Activated T-cell treated with anti-CD3 and anti-CD28 coated beads, Interleukin-2, amount 50 U/mL, for 72 hours (primary cell): ENCODE results near the gene PSMC6. TPM values are rescaled to one million over a fixed set of nuclear protein-coding genes. Genes with fewer than 3 reads are reported as not detected.
"Not testable (repeated sequence)": the region's sequence is repeated elsewhere in the genome, so short reads cannot be mapped to it uniquely, and the experiment has no call there.

ENCODE experiments used
- ATAC-seq, 2 donors: fragments of 150-1000 bp; cut with Tn5 transposase; replicated peaks in 1 of 2; 2 replicates each; pipeline ENCODE4 v1.10.0; 2021; ENCODE audit warnings: moderate library complexity in 2 of 2, mild to moderate bottlenecking in 1 of 2
- DNase-seq, 2 donors: peaks; one replicate each; pipeline ENCODE4 v3.0.0; 2021 to 2022; ENCODE audit warnings: mixed read lengths in 1 of 2
- H3K27ac Mint-ChIP-seq: one replicate; pipeline ENCODE4 v1.8.0; 2022; ENCODE audit warnings: mild to moderate bottlenecking, moderate library complexity, mixed read lengths
- H3K27me3 Mint-ChIP-seq: one replicate; pipeline ENCODE4 v1.8.0; 2022; ENCODE audit warnings: low read depth, mixed read lengths
- H3K36me3 Mint-ChIP-seq, 2 donors: one replicate each; pipeline ENCODE4 v1.8.0; 2022; ENCODE audit warnings: mixed read lengths in 2 of 2, mild to moderate bottlenecking in 1 of 2; ENCODE audit not compliant: insufficient read depth in 2 of 2
- H3K4me1 Mint-ChIP-seq: one replicate; pipeline ENCODE4 v1.8.0; 2022; ENCODE audit warnings: low read depth, mixed read lengths
- H3K4me3 Mint-ChIP-seq, 2 donors: one replicate each; pipeline ENCODE4 v1.8.0; 2022; ENCODE audit warnings: mild to moderate bottlenecking in 2 of 2, mixed read lengths in 2 of 2, moderate library complexity in 2 of 2
- H3K9me3 Mint-ChIP-seq, 2 donors: one replicate each; pipeline ENCODE4 v1.8.0; 2022; ENCODE audit warnings: mixed read lengths in 2 of 2
- total RNA-seq, 2 donors: library from RNA; stranded (reverse); gene quantifications; one replicate each; pipeline ENCODE4 v1.2.3, GENCODE V29; 2022

The PSMC6 gene
- total RNA-seq, 2 donors from 2014 or later = 90.0 to 91.1 TPM

DNA sequence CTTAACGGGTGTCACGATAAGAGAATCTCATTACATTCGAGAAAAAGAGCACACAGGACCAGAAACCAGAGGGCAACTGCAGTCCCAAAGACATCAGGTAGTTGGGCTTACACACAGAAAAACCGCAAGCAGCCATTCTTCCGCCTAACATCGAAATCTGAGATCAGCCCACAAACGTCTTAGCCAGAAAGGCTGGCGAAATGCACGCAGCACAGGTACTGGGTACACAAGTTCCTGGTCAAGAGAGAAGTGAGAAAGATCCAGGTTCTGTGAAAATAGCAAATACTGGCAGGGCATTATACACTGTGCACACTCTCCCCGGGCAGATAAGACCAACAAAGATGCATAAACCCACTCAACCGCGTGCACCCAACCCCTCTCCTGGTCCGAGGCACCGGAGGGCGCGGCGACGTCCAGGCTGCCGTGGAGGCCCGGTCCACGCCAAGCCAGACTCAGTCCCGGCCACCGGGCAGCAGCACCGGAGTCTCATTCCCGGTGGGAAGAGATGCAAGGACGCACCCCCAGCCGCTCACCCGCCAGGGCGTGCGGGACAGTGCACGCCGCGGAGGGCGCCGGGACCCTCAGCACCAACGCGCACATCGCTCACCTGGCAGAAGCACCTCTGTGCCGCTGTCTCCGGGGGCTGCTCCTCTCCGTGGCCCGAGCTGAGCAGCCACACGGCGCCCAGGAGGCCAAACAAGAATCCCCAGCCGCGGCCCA is 12.1 kb upstream of the PSMC6 start:
- H3K9me3 Mint-ChIP-seq = no peaks in the 10 kb centered on the region
- H3K4me1 Mint-ChIP-seq = peaks cover 49% of the 10 kb centered on the region
- peaks cover 4 to 14% of the 10 kb centered on the region in 2 donors for H3K36me3 Mint-ChIP-seq
- H3K27ac Mint-ChIP-seq = peak overlapping the region; percentile 99
- no peaks in the 10 kb centered on the region for H3K27me3 Mint-ChIP-seq
- DNase-seq (peak; percentile 65 to 72), ATAC-seq (peak; percentile 63 to 64)
- peak overlapping the region; percentile 97 to 99 for H3K4me3 Mint-ChIP-seq

DNA sequence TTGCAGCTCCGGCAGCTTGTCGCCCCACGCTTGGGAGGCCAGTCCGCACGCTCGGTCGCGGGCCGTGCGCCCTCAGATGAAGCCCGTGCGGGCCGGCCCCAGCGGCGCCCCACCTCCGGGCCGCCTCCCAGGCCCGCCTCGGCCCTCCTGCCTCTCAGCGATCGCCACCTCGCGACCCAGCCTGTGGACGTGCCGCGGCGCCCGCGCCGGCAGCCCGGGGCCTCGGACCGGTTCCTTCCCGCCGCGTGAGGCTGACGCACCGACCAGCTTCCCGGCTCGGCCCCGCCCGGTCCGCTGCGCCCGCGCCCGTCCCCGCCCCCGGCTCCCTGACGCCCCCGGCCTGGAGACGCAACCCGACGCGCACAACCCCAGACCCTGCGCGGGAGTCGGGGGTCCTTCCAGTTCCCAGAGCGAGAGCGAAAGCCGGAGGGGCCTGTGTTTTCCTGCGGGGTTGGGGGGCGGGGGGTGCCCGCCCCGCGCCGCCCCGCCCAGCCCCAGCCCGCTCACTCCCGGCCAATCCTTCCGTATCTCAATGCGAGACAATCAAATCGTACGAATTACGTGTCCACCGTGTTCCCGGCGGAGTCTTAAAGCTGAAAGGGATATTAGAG is 11.4 kb upstream of the PSMC6 start, which contains the start of gene ERO1A:
TSS of gene ERO1A (minus strand) at position 78 of the 611 bp plus-strand sequence. CDS start at position 1, 77 bp downstream.
- Mint-ChIP-seq H3K4me3 (peak within 1 kb of the TSS; percentile 97 to 99), H3K27ac (peak within 1 kb of the TSS; percentile 99), H3K27me3 (no peaks in the 10 kb centered on the region), H3K9me3 (no peaks in the 10 kb centered on the region), H3K4me1 (peaks cover 43% of the 10 kb centered on the region), H3K36me3 (peaks cover 4 to 12% of the 10 kb centered on the region in 2 donors)
- DNase-seq (peak; percentile 78 to 82), ATAC-seq (peak; percentile 87 to 88)

DNA sequence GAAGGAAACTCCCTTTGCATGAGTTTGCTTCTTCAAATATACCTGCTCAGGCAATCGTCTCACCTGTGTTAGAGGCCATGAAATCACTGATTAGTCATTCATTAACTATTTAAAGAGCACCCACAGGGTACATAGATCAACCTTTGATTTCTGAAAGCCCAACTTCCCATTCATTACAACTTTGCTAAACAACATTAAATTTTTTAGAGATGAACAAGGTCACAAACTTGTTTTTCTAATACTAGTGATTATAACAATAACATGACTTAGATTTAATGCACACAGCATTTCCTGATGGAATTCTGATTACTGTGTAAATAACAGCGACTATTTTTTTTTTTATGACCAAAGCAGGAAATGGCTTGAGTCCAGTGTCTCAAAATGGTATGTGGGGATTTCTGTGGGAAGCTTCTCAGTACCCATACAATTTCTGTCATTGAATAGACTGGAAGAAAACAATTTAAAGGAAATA is 6.3 kb upstream of the PSMC6 start:
- no peak overlapping the region for H3K27ac Mint-ChIP-seq
- ATAC-seq = no peak

DNA sequence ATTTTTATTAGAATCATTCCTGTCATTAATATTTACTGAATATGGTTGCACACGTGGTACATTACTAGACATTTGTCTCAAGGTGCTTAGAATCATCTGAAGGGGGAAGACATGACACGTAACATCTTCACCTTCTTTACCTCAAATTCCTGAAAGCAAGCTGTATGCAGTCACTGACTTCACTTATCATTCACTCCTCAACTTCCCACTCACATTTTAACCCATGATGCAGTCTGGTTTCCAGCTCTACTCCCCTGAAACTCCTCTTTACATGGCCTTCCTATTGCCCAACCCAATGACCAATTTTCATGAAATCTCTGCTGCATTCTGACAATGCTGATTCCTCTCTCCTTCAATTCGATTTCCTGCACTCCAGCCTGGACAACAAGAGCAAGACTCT is 5.8 kb upstream of the PSMC6 start:
- H3K36me3 Mint-ChIP-seq = no peaks in the 10 kb centered on the region
- peak in 1 of 2 donors; percentile 70 for ATAC-seq
- no peak for DNase-seq
- peaks cover 25% of the 10 kb centered on the region for H3K4me1 Mint-ChIP-seq
- H3K27ac Mint-ChIP-seq = no peak overlapping the region
- no peaks in the 10 kb centered on the region for H3K27me3 Mint-ChIP-seq
- H3K4me3 Mint-ChIP-seq = no peak overlapping the region
- no peaks in the 10 kb centered on the region for H3K9me3 Mint-ChIP-seq

More for the DNA sequence above, 6.3 kb upstream of the PSMC6 start:
- DNase-seq = no peak
- H3K36me3 Mint-ChIP-seq = no peaks in the 10 kb centered on the region
- no peaks in the 10 kb centered on the region for H3K9me3 Mint-ChIP-seq
- peaks cover 20% of the 10 kb centered on the region for H3K4me1 Mint-ChIP-seq
- H3K4me3 Mint-ChIP-seq = no peak overlapping the region
- no peaks in the 10 kb centered on the region for H3K27me3 Mint-ChIP-seq

DNA sequence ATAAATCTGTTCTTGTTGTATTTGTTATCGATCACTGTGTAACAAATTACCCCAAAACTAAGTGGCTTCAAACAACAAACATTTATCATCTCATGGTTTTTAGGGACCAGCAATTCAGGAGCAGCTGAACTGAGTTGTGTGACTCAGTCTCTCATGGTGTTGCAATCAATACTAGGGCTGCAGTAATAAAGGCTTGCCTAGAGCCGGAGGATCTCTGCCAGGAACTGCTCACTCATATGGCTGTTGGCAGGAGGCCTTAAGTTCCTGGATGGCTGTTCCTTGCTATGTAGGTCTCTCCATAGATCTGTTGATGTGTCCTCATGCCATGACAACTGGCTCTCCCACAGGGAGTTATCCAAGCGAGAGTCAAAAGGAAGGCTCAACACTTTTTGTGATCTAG is 3.8 kb upstream of the PSMC6 start:
- DNase-seq (no peak), ATAC-seq (no peak)
- no peak overlapping the region for H3K27ac Mint-ChIP-seq
- H3K4me3 Mint-ChIP-seq = no peak overlapping the region
- H3K36me3 Mint-ChIP-seq = peaks cover 0 to 2% of the 10 kb centered on the region in 2 donors
- H3K27me3 Mint-ChIP-seq = no peaks in the 10 kb centered on the region
- no peaks in the 10 kb centered on the region for H3K9me3 Mint-ChIP-seq
- peaks cover 39% of the 10 kb centered on the region for H3K4me1 Mint-ChIP-seq

DNA sequence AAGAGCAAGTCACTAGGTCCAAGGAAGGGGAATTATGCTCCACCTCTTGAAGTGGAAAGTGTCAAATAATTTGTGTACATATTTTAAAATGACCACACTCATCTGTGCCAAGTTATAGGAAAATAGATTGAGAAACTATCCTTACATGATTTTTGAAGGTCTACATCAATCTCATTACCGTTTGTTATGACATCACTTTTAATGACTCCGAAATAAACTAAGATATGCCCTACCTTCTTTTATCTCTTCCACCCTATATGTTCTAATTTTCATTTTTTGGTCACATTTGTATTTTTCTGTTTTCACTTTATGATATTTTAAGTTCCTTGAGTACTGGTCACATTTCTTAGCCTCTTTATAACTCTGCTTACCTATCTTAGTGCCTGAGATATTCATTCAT is 3.3 kb upstream of the PSMC6 start:
- Mint-ChIP-seq H3K9me3 (no peaks in the 10 kb centered on the region), H3K4me3 (no peak overlapping the region), H3K4me1 (peaks cover 43% of the 10 kb centered on the region), H3K27ac (no peak overlapping the region), H3K27me3 (no peaks in the 10 kb centered on the region), H3K36me3 (peaks cover 0 to 2% of the 10 kb centered on the region in 2 donors)
- DNase-seq (no peak), ATAC-seq (no peak)

DNA sequence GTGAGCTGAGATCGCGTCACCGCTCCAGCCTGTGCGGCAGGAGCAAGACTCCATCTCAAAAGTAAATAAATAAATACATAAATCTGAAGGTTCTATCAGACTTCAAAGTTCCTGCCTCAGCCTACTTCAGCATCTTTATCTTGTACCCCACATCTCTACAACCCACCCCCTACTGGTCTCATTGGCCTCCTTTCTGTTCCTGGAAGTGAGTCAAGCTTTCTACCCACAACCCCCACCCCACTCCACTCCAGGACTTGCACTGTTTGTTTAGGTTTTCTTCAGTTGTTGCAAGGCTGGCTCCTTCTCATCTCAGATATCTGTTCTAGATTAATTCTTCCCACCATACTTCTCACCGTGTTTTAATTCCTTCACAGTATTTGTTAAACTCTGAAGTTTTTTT is 714 bp upstream of the PSMC6 start:
- Mint-ChIP-seq H3K27me3 (no peaks in the 10 kb centered on the region), H3K4me3 (peak overlapping the region; percentile 94 to 97)

DNA sequence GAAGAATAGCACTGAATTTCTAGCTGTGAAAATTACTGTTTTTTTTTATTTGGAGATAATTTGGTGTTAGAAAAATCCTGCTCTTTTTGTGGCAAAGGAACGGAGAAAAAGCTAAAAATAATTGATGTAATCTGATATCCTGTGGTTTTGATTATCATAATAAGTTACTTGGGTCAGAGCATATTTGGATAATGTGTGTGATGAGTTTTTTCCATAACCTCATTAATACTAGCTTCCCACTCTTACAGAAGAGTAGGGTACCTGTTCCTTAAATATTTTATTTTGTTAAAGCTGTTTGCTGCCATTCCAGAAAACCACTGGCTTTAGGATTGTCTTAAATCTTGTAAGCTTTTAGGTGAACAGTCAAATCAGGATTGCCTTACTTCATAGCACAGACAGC is 4.7 kb downstream of the PSMC6 start:
- H3K4me1 Mint-ChIP-seq = peaks cover 41% of the 10 kb centered on the region
- DNase-seq (no peak), ATAC-seq (no peak)
- no peaks in the 10 kb centered on the region for H3K27me3 Mint-ChIP-seq
- no peaks in the 10 kb centered on the region for H3K9me3 Mint-ChIP-seq
- peaks cover 1 to 56% of the 10 kb centered on the region in 2 donors for H3K36me3 Mint-ChIP-seq
- no peak overlapping the region for H3K4me3 Mint-ChIP-seq
- peak overlapping the region; percentile 66 for H3K27ac Mint-ChIP-seq

More for the DNA sequence above, 714 bp upstream of the PSMC6 start:
- H3K9me3 Mint-ChIP-seq = no peaks in the 10 kb centered on the region
- peak overlapping the region; percentile 99 for H3K27ac Mint-ChIP-seq
- H3K36me3 Mint-ChIP-seq = peaks cover 2 to 22% of the 10 kb centered on the region in 2 donors
- peaks cover 62% of the 10 kb centered on the region for H3K4me1 Mint-ChIP-seq
- peak; percentile 53 to 65 for DNase-seq
- ATAC-seq = peak; percentile 61 to 71

DNA sequence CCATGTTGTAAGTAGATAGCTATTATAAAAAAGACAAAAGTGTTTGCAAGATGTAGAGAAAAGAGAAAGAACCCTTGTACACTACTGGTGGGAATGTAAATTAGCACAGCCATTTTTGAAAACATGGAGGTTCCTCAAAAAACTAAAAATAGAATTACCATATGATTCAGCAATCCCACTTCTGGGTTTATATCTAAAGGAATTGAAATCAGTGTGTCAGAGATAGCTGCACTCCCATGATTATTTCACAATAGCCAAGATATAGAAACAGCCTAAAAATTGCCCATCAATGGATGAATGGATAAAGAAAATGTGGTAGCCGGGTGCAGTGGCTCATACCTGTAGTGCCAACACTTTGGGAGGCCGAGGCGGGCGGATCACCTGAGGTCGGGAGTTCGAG is 9.2 kb downstream of the PSMC6 start:
- Mint-ChIP-seq H3K9me3 (no peaks in the 10 kb centered on the region), H3K4me1 (peaks cover 3% of the 10 kb centered on the region), H3K27ac (no peak overlapping the region), H3K4me3 (no peak overlapping the region), H3K36me3 (peaks cover 0 to 54% of the 10 kb centered on the region in 2 donors), H3K27me3 (no peaks in the 10 kb centered on the region)
- DNase-seq (no peak), ATAC-seq (no peak)

DNA sequence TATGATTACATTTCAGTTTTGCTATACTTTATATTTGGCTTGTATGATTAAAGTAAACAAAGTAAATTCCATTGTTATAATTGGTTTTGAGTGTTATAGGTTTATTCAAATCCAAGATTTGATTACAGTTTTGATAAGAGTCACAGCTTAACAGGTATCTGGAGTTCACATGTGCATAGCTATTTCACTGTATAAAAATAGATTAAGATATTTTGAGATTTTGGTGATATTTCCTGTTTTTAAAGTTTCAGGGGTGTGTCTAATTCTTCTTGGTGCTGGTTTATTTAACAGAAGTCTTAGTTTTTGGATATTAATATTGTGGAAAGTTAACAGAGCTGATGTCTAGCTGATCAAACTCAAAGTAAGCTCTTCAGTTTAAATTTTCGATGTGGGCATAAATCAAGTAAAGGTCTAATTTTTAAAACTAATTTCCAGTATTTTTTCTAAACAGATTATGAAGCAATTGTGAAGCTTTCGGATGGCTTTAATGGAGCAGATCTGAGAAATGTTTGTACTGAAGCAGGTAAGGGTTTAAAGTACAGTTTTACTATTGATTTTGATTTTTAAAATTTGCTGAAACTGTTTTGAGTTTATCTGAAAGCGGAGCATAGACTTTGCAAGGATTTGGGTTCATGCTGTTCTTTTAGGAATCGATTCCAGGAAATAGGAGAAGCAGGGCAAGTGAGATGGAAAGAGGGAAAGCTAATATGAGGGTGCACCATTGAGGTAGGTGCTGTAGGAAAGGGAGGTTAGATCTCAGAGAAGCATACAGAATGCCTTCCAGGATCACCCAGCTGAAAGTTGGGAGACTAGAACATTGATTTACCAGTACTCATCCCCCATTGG is 16.7 kb downstream of the PSMC6 start:
- Mint-ChIP-seq H3K4me1 (peaks cover 24% of the 10 kb centered on the region), H3K36me3 (peaks cover 9 to 38% of the 10 kb centered on the region in 2 donors), H3K9me3 (no peaks in the 10 kb centered on the region), H3K27me3 (no peaks in the 10 kb centered on the region), H3K4me3 (no peak overlapping the region), H3K27ac (peak overlapping the region; percentile 27)
- no peak for ATAC-seq
- DNase-seq = no peak

DNA sequence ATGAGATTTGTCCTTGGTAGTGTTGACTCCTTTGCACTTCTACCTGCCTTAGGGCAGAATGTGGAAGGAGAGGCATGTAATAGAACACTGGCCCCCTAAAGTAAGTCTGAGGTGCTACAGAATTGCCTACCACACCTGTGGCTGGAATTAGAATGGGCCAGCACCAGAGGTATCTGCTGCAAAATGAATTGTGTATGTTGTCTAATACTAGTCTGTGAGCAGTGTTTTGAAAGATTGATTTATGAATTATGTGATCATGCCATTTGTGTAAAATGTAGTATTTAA is 17.3 kb downstream of the PSMC6 start:
- no peaks in the 10 kb centered on the region for H3K9me3 Mint-ChIP-seq
- H3K36me3 Mint-ChIP-seq = peaks cover 9 to 34% of the 10 kb centered on the region in 2 donors
- DNase-seq (no peak), ATAC-seq (no peak)
- H3K27me3 Mint-ChIP-seq = no peaks in the 10 kb centered on the region
- H3K4me3 Mint-ChIP-seq = no peak overlapping the region
- peaks cover 25% of the 10 kb centered on the region for H3K4me1 Mint-ChIP-seq
- H3K27ac Mint-ChIP-seq = no peak overlapping the region

DNA sequence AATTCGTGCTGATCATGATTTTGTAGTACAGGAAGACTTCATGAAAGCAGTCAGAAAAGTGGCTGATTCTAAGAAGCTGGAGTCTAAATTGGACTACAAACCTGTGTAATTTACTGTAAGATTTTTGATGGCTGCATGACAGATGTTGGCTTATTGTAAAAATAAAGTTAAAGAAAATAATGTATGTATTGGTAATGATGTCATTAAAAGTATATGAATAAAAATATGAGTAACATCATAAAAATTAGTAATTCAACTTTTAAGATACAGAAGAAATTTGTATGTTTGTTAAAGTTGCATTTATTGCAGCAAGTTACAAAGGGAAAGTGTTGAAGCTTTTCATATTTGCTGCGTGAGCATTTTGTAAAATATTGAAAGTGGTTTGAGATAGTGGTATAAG is 20.5 kb downstream of the PSMC6 start:
- not testable (repeated sequence) for H3K9me3 Mint-ChIP-seq, H3K27me3 Mint-ChIP-seq, DNase-seq, H3K27ac Mint-ChIP-seq, H3K4me3 Mint-ChIP-seq, ATAC-seq
- Mint-ChIP-seq H3K36me3 (peaks cover 4 to 19% of the 10 kb centered on the region in 2 donors), H3K4me1 (peaks cover 29% of the 10 kb centered on the region)

DNA sequence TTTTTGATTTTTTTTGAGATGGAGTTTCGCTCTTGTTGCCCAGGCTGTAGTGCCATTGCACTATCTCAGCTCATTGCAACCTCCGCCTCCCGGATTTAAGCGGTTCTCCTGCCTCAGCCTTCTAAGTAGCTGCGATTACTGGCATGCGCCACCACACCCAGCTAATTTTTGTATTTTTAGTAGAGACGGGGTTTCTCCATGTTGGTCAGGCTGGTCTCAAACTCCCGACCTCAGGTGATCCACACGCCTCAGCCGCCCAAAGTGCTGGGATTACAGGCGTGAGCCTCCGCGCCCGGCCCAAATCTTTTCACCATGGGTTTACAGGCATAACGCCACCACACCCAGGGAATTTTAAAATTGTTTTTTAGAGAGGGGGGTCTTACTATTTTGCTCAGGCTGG is 22.0 kb downstream of the PSMC6 start:
- H3K9me3 Mint-ChIP-seq, H3K27me3 Mint-ChIP-seq, DNase-seq, ATAC-seq, H3K27ac Mint-ChIP-seq: not testable (repeated sequence)
- peaks cover 37% of the 10 kb centered on the region for H3K4me1 Mint-ChIP-seq
- H3K36me3 Mint-ChIP-seq = peaks cover 0 to 16% of the 10 kb centered on the region in 2 donors
- H3K4me3 Mint-ChIP-seq = peak overlapping the region in 1 of 2 donors; percentile 42
